ENCODE results near the gene FPGS.
A peak's percentile ranks its signal among the peaks of the same experiment; 100 is the strongest.

Gene FPGS

DNA sequence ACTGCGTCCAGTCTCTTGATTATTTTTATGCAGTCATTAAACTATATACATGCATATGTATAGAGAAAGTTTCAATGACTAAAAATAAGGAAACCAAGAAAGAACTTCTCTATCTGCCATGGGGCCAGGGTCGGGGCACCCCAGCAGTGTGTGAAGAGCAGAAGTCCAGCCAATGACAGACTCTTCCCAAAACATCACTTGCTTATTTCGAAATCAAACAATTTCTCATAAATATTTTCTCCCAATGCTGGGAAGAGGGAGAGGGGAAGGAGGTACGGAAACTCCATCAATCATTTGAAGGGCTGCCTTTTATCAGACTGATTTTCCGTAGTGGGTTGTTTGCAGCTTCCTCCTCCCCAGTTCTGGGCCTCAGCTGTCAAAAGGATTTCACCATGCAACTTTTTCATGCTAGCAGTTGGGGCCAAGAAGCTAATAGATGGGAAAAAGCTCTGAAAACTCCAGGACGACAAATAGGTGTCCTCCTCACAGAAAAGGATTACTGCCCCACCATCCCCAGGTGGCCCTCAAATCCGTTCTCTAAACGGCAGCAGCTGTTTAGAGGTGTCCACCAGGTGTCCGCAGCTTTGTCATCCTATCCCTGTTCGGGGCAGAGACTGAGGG is 617 bp upstream of the FPGS start:
- Histone ChIP-seq H3K27me3 (no peaks in the 10 kb centered on the region), H3K9me3 (no peaks in the 10 kb centered on the region), H3K4me3 (peak overlapping the region; percentile 75 to 90), H3K4me1 (peaks cover 0 to 42% (median 24%) of the 10 kb centered on the region in 4 donors), H3K27ac (peak overlapping the region; percentile 95 to 96), H3K36me3 (peaks cover 10 to 21% (median 13%) of the 10 kb centered on the region in 3 donors)
- TF ChIP-seq, protein P1, sequence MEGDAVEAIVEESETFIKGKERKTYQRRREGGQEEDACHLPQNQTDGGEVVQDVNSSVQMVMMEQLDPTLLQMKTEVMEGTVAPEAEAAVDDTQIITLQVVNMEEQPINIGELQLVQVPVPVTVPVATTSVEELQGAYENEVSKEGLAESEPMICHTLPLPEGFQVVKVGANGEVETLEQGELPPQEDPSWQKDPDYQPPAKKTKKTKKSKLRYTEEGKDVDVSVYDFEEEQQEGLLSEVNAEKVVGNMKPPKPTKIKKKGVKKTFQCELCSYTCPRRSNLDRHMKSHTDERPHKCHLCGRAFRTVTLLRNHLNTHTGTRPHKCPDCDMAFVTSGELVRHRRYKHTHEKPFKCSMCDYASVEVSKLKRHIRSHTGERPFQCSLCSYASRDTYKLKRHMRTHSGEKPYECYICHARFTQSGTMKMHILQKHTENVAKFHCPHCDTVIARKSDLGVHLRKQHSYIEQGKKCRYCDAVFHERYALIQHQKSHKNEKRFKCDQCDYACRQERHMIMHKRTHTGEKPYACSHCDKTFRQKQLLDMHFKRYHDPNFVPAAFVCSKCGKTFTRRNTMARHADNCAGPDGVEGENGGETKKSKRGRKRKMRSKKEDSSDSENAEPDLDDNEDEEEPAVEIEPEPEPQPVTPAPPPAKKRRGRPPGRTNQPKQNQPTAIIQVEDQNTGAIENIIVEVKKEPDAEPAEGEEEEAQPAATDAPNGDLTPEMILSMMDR (IDR thresholded peaks at IDR 0.05), result peak in 1 of 2 experiments; percentile 44
- peak in 1 of 2 donors; percentile 54 for DNase-seq
- intact Hi-C loops (cut with DNase I; ENCODE audit: low total_unique reads), result no loop called here

DNA sequence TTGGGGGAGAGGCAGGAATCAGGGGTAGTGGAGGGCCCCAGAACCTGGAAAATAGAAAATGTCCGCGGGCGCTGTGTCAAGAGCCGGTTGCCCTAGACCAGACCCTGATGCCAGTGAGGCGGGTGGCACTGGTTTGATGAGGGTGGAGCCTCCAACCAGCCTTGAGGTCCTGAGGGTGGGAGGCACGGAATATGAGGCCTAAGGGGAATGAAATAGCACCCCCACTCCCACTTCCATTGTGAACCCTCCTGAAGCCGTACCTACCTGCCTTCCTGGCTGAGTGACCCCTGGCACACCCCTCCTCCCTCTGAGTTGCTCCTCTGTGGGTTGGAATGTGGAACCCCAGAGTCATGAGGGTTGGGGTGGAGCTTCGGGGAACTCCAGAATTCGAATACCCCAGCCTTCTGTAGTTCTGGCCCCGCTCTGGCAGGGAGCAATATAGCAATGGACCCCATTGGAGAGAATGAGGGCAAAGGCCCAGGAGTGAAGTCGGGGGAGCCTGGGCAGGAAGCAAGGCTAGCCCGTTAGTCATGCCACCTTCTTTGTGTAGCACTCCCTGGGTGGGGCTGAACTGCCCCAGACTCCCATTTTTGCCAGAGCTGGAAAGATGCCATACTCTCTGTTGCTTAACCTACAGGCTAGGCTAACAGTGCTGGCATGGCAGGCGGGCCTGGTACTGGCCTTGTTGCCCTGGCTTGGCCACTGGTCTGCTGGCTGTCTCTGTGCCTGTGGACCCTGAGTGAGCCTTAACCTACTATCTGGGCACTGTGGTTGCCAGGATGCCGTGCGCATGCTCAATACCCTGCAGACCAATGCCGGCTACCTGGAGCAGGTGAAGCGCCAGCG is 1.0 kb downstream of the FPGS start:
- H3K4me1 ChIP-seq, result peaks cover 0 to 42% (median 26%) of the 10 kb centered on the region in 4 donors

GRCh38 chr9:127805620-127806019 is 2.9 kb downstream of the FPGS start:
- Histone ChIP-seq H3K9me3 (no peaks in the 10 kb centered on the region), H3K27ac (no peak overlapping the region), H3K36me3 (peaks cover 40 to 47% (median 43%) of the 10 kb centered on the region in 3 donors), H3K4me3 (no peak overlapping the region), H3K4me1 (peaks cover 0 to 42% (median 31%) of the 10 kb centered on the region in 4 donors), H3K27me3 (no peaks in the 10 kb centered on the region)
- intact Hi-C loops (cut with DNase I; ENCODE audit: low total_unique reads), result no loop called here
- no peak for DNase-seq
- TF ChIP-seq, protein P1 (IDR thresholded peaks at IDR 0.05), result no peak

More for the DNA sequence above, 1.0 kb downstream of the FPGS start:
- H3K27me3 ChIP-seq, result no peaks in the 10 kb centered on the region
- peak overlapping the region; percentile 95 to 96 for H3K27ac ChIP-seq
- peak; percentile 45 to 79 for DNase-seq
- peaks cover 25 to 38% (median 30%) of the 10 kb centered on the region in 3 donors for H3K36me3 ChIP-seq
- peak overlapping the region; percentile 75 to 90 for H3K4me3 ChIP-seq
- TF ChIP-seq, protein P1 (IDR thresholded peaks at IDR 0.05), result no peak
- intact Hi-C loops (cut with DNase I; ENCODE audit: low total_unique reads), result no loop called here
- no peaks in the 10 kb centered on the region for H3K9me3 ChIP-seq

GRCh38 chr9:127806871-127807270 is 4.2 kb downstream of the FPGS start:
- Histone ChIP-seq H3K27ac (no peak overlapping the region), H3K4me3 (no peak overlapping the region), H3K36me3 (peaks cover 51 to 60% (median 51%) of the 10 kb centered on the region in 3 donors), H3K27me3 (no peaks in the 10 kb centered on the region), H3K4me1 (peaks cover 0 to 40% (median 28%) of the 10 kb centered on the region in 4 donors), H3K9me3 (no peaks in the 10 kb centered on the region)
- no peak for DNase-seq
- intact Hi-C loops (cut with DNase I; ENCODE audit: low total_unique reads), result no loop called here
- TF ChIP-seq, protein P1 (IDR thresholded peaks at IDR 0.05), result no peak

DNA sequence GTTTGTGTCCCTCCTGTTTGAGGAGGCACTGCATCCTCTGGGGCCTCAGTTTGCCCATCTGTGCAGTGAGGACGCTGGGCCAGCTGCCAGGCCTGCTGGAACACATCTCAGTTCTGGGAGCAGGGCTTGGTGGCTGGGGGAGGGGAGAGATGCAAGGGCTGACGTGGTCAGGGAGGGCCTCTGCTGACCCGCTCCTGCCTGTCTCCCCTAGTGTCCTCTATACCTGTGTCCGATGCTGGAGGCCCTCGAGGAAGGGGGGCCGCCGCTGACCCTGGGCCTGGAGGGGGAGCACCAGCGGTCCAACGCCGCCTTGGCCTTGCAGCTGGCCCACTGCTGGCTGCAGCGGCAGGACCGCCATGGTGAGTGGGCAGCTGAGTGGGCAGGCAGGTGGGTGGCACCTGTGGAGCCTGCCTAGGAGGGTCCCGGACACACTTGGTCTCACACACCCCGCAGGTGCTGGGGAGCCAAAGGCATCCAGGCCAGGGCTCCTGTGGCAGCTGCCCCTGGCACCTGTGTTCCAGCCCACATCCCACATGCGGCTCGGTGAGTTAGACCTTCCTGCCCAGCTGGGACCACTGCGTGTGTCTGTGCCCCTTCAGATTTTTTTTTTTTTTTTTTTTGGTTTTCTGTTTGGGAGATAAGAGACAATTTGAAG is 5.8 kb downstream of the FPGS start:
- no peak for DNase-seq
- TF ChIP-seq, protein P1 (IDR thresholded peaks at IDR 0.05), result no peak
- H3K27ac ChIP-seq, result no peak overlapping the region

More for the DNA sequence above, 5.8 kb downstream of the FPGS start:
- intact Hi-C loops (cut with DNase I; ENCODE audit: low total_unique reads), result no loop called here
- Histone ChIP-seq H3K27me3 (no peaks in the 10 kb centered on the region), H3K4me3 (no peak overlapping the region), H3K4me1 (peaks cover 0 to 34% (median 25%) of the 10 kb centered on the region in 4 donors), H3K9me3 (no peaks in the 10 kb centered on the region), H3K36me3 (peaks cover 67 to 76% (median 67%) of the 10 kb centered on the region in 3 donors)
